ENCODE data around the gene CDRT15.
"Not testable (repeated sequence)": the region's sequence is repeated elsewhere in the genome, so short reads cannot be mapped to it uniquely, and the experiment has no call there.

The CDRT15 gene

GRCh38 chr17:14207791-14208190 lies 28.9 kb downstream of the CDRT15 start:
- DNase-seq: no peak

GRCh38 chr17:14206891-14207290 lies 29.8 kb downstream of the CDRT15 start:
- no peak for DNase-seq

GRCh38 chr17:14205992-14206461 lies 30.6 kb downstream of the CDRT15 start:
- DNase-seq: peak in 1 of 56 donors; percentile 15

GRCh38 chr17:14205380-14205779 lies 31.3 kb downstream of the CDRT15 start:
- DNase-seq: no peak

- no peak for DNase-seq
Measured at GRCh38 chr17:14204546-14204945, 32.1 kb downstream of the CDRT15 start.

GRCh38 chr17:14204084-14204483 lies 32.6 kb downstream of the CDRT15 start:
- DNase-seq: no peak

GRCh38 chr17:14203388-14203787 lies 33.3 kb downstream of the CDRT15 start:
- DNase-seq: no peak

GRCh38 chr17:14202388-14203166 lies 34.1 kb downstream of the CDRT15 start:
- DNase-seq: no peak

- DNase-seq: no peak
Measured at GRCh38 chr17:14201988-14202380, 34.7 kb downstream of the CDRT15 start.

GRCh38 chr17:14201021-14201987 lies 35.4 kb downstream of the CDRT15 start:
- no peak for DNase-seq

- DNase-seq: no peak
Measured at GRCh38 chr17:14200354-14200753, 36.3 kb downstream of the CDRT15 start.

- DNase-seq: no peak
Measured at GRCh38 chr17:14199601-14200000, 37.1 kb downstream of the CDRT15 start.

- no peak for DNase-seq
Measured at GRCh38 chr17:14198575-14198974, 38.1 kb downstream of the CDRT15 start.

GRCh38 chr17:14198013-14198412 lies 38.6 kb downstream of the CDRT15 start:
- no peak for DNase-seq

- no peak for DNase-seq
Measured at GRCh38 chr17:14197586-14197985, 39.1 kb downstream of the CDRT15 start.

- DNase-seq: no peak
Measured at GRCh38 chr17:14197057-14197456, 39.6 kb downstream of the CDRT15 start.

GRCh38 chr17:14196377-14196997 lies 40.2 kb downstream of the CDRT15 start:
- no peak for DNase-seq

- DNase-seq: not testable (repeated sequence)
Measured at GRCh38 chr17:14192636-14193344, 43.9 kb downstream of the CDRT15 start.

GRCh38 chr17:14192039-14192438 lies 44.6 kb downstream of the CDRT15 start:
- not testable (repeated sequence) for DNase-seq

GRCh38 chr17:14191469-14191868 lies 45.2 kb downstream of the CDRT15 start:
- not testable (repeated sequence) for DNase-seq

GRCh38 chr17:14190774-14191173 lies 45.9 kb downstream of the CDRT15 start:
- not testable (repeated sequence) for DNase-seq
